Stimulated activated CD4-positive, alpha-beta T cell treated with anti-CD3 and anti-CD28 coated beads, Interleukin-1b, Interleukin-23, amount 100 ng/mL, for 4 hours (primary cell): ENCODE results near the gene TRNP1.
A peak's percentile ranks its signal among the peaks of the same experiment; 100 is the strongest.
"Not testable (repeated sequence)": the region's sequence is repeated elsewhere in the genome, so short reads cannot be mapped to it uniquely, and the experiment has no call there.

Experiments
- DNase-seq, 2 donors: peaks; one replicate each; pipeline ENCODE4 v3.0.0-alpha.2; 2020; ENCODE audit warnings: low read depth in 2 of 2

TRNP1 gene

GRCh38 chr1:26993237-26994019, at the start of gene TRNP1:
TSS of gene TRNP1 (plus strand) at chr1:26993692. CDS start at chr1:26993787, 95 bp downstream.
- DNase-seq, result peak; percentile 51 to 71

GRCh38 chr1:26945138-26945537, 48.4 kb upstream of the TRNP1 start:
- no peak for DNase-seq

- DNase-seq, result no peak
Observed at GRCh38 chr1:26945728-26946127, 47.8 kb upstream of the TRNP1 start.

GRCh38 chr1:26946270-26946669, 47.2 kb upstream of the TRNP1 start:
- no peak for DNase-seq

GRCh38 chr1:26948725-26949057, 44.8 kb upstream of the TRNP1 start:
- not testable (repeated sequence) for DNase-seq

- no peak for DNase-seq
Observed at GRCh38 chr1:26949266-26949925, 44.1 kb upstream of the TRNP1 start.

GRCh38 chr1:26949926-26950319, 43.6 kb upstream of the TRNP1 start:
- DNase-seq, result no peak

GRCh38 chr1:26950602-26951001, 42.9 kb upstream of the TRNP1 start:
- no peak for DNase-seq

GRCh38 chr1:26951216-26951615, 42.3 kb upstream of the TRNP1 start:
- DNase-seq, result no peak

GRCh38 chr1:26951821-26952497, 41.5 kb upstream of the TRNP1 start:
- no peak for DNase-seq

GRCh38 chr1:26953374-26953773, 40.1 kb upstream of the TRNP1 start:
- no peak for DNase-seq

GRCh38 chr1:26956321-26956720, 37.2 kb upstream of the TRNP1 start:
- no peak for DNase-seq

GRCh38 chr1:26957306-26957705, 36.2 kb upstream of the TRNP1 start:
- DNase-seq, result no peak

GRCh38 chr1:26959270-26959669, 34.2 kb upstream of the TRNP1 start:
- DNase-seq, result no peak

- peak; percentile 22 to 28 for DNase-seq
Observed at GRCh38 chr1:26959722-26960624, 33.5 kb upstream of the TRNP1 start, which contains the start of gene KDF1. TSS of gene KDF1 (minus strand) at chr1:26960468. CDS start at chr1:26952380, 8,088 bp downstream.

GRCh38 chr1:26960625-26960966, 32.9 kb upstream of the TRNP1 start:
- DNase-seq, result no peak

- DNase-seq, result no peak
Observed at GRCh38 chr1:26961826-26962225, 31.7 kb upstream of the TRNP1 start.

- DNase-seq, result no peak
Observed at GRCh38 chr1:26965213-26965612, 28.3 kb upstream of the TRNP1 start.

GRCh38 chr1:26965628-26966027, 27.9 kb upstream of the TRNP1 start:
- no peak for DNase-seq

- no peak for DNase-seq
Observed at GRCh38 chr1:26970810-26971209, 22.7 kb upstream of the TRNP1 start.

GRCh38 chr1:26971590-26971989, 21.9 kb upstream of the TRNP1 start:
- DNase-seq, result no peak

GRCh38 chr1:26972390-26972789, 21.1 kb upstream of the TRNP1 start:
- DNase-seq, result no peak
